ENCODE data around the gene PTPRQ.
"Not testable (repeated sequence)": the region's sequence is repeated elsewhere in the genome, so short reads cannot be mapped to it uniquely, and the experiment has no call there.

The PTPRQ gene

GRCh38 chr12:80643961-80644360 lies 199.9 kb downstream of the PTPRQ start:
- no peak for DNase-seq (ENCODE audit: low read depth)

- DNase-seq (ENCODE audit: low read depth): peak; percentile 60
Observed at GRCh38 chr12:80648881-80649280, 204.8 kb downstream of the PTPRQ start.

- no peak for DNase-seq (ENCODE audit: low read depth)
Observed at GRCh38 chr12:80655751-80656150, 211.7 kb downstream of the PTPRQ start.

GRCh38 chr12:80659512-80660063 lies 215.6 kb downstream of the PTPRQ start:
- no peak for DNase-seq (ENCODE audit: low read depth)

- DNase-seq (ENCODE audit: low read depth): no peak
Observed at GRCh38 chr12:80662586-80662985, 218.6 kb downstream of the PTPRQ start.

GRCh38 chr12:80670214-80670613 lies 226.2 kb downstream of the PTPRQ start:
- DNase-seq (ENCODE audit: low read depth): no peak

- not testable (repeated sequence) for DNase-seq (ENCODE audit: low read depth)
Observed at GRCh38 chr12:80676042-80676636, 232.1 kb downstream of the PTPRQ start.

- no peak for DNase-seq (ENCODE audit: low read depth)
Observed at GRCh38 chr12:80676856-80677255, 232.8 kb downstream of the PTPRQ start.

- DNase-seq (ENCODE audit: low read depth): no peak
Observed at GRCh38 chr12:80677994-80678393, 234.0 kb downstream of the PTPRQ start.

GRCh38 chr12:80679346-80680131 lies 235.5 kb downstream of the PTPRQ start:
- DNase-seq (ENCODE audit: low read depth): no peak

GRCh38 chr12:80681287-80681686 lies 237.3 kb downstream of the PTPRQ start:
- no peak for DNase-seq (ENCODE audit: low read depth)

- no peak for DNase-seq (ENCODE audit: low read depth)
Observed at GRCh38 chr12:80681786-80682185, 237.8 kb downstream of the PTPRQ start.

- DNase-seq (ENCODE audit: low read depth): no peak
Observed at GRCh38 chr12:80684077-80684495, 240.1 kb downstream of the PTPRQ start.

- DNase-seq (ENCODE audit: low read depth): no peak
Observed at GRCh38 chr12:80690090-80690489, 246.1 kb downstream of the PTPRQ start.

- no peak for DNase-seq (ENCODE audit: low read depth)
Observed at GRCh38 chr12:80690513-80690912, 246.5 kb downstream of the PTPRQ start.

- DNase-seq (ENCODE audit: low read depth): no peak
Observed at GRCh38 chr12:80692114-80692513, 248.1 kb downstream of the PTPRQ start.

- no peak for DNase-seq (ENCODE audit: low read depth)
Observed at GRCh38 chr12:80697270-80697887, 253.3 kb downstream of the PTPRQ start.

- DNase-seq (ENCODE audit: low read depth): no peak
Observed at GRCh38 chr12:80698256-80698655, 254.2 kb downstream of the PTPRQ start.

GRCh38 chr12:80698847-80699542 lies 255.0 kb downstream of the PTPRQ start:
- no peak for DNase-seq (ENCODE audit: low read depth)

GRCh38 chr12:80700327-80700726 lies 256.3 kb downstream of the PTPRQ start:
- DNase-seq (ENCODE audit: low read depth): no peak

GRCh38 chr12:80701388-80701787 lies 257.4 kb downstream of the PTPRQ start:
- no peak for DNase-seq (ENCODE audit: low read depth)

Data from non-pigmented ciliary epithelial cell (primary cell).